ENCODE data around the gene SYT1.
"Not testable (repeated sequence)": the region's sequence is repeated elsewhere in the genome, so short reads cannot be mapped to it uniquely, and the experiment has no call there.

The SYT1 gene

DNA sequence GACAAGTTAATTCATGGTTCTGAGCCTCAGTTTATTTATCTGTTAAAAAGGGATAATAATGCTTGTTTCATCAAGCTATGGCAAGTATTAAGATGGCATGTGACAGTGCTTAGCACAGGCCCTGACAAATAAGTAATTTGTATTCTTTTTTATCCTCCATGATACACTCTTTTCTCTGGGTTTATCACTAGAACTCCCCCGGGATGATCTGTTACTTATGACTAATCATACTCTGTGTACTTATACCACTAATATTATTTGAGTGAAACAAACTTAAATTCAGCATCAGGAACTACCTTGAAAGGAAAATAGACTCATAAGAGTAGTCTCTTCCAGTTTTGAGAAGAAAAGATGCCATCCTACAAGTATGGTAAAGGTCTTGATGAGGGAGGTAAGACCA is 542.4 kb downstream of the SYT1 start:
- DNase-seq (ENCODE audit: low read depth) = no peak

DNA sequence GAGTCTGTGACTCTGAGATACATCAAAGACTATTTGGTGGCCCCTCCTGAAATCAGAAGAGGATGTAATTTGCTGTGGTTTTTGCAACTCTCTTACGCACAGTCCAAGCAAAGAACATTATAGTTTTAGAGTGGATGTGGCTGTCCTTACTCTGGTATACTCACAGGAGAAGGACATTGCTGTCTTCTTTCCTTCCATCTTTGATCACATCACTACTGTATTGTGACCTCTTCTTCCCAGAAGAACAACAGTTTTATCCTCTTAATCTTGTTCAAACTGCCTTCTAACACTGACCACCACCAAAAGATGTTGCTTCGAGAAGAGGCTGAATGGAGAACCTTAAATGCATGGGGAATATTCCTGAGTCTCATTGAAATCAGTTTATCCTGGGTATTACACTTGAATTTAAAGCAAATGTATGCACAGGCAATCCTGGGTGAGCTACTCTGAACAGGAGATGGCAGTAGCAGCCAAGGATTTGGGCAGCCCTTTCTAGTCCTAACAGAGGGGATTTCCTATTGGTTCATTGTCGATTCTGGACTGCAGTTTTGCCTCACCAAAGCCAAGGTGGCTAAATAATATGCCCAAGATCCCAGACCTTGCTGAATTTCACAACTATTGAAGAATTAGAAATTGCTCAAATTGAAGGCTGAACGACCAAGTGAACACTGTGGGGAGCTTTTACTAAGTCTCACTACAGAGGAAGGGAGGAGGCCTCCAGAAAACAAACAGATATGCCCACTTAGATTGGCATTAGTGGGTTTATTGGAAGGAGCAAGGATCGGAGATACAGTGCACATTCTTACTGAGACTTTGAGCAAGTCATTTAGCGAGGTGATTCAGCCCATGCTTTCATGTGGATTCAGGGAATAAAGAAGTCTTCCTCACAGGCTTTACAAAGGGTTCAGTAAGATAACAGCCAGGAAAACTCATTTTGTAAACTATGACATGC is 543.4 kb downstream of the SYT1 start:
- DNase-seq (ENCODE audit: low read depth) = peak; percentile 84

DNA sequence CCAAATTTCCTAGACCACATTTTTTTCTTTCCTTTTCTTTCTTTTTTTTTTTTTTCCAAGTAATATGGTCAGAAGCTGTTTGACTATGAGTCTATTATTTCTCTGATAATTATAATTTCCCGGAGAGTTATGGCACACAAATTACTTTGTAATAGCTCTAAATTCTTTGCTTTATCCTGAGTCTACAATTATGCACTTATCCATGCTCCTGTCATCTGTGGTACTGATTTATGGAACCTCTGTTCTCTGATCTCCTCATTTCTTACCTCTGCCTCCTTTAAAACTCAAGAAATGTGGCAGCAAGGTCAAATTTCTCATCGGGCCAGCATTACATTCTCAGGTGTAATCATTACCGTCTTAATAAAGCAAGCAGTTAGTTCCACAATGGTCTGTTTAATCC is 544.1 kb downstream of the SYT1 start:
- no peak for DNase-seq (ENCODE audit: low read depth)

DNA sequence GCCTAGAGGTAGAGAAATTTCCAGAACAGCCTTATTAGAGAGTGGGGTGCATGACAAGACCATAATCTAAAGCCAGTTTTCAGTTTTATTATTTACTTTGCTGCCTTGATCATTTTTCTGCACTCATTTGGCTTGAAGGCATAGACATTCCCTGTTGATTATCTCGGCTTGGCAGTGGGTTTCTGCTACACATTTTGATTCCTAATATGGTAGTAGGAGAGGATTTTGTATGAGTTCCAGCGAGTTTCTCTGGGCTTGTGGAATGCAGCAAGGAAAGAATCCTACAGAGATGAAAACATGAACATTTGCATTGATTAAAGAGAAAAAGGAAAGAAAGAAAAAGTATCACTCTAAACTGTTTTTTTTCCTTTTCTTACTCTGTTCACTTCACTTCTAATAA is 545.0 kb downstream of the SYT1 start:
- peak; percentile 60 for DNase-seq (ENCODE audit: low read depth)

DNA sequence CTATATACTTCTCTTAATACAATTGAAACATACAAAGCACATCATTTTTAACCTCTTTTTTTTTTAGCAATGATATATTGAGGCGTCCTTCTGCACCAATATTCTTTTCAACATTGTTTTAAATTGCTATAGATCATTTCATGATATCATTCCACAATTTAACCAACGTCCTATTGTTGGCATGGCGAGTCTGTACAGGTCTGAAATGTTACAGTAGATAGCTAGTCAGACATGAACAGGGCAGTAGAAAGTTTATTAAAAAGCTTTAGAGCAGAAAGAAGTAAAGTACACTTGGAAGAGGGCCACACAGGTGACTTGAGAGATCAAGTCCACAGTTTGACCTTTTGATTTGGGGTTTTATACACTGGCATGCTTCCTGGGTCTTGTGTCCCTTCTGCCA is 547.2 kb downstream of the SYT1 start:
- no peak for DNase-seq (ENCODE audit: low read depth)

DNA sequence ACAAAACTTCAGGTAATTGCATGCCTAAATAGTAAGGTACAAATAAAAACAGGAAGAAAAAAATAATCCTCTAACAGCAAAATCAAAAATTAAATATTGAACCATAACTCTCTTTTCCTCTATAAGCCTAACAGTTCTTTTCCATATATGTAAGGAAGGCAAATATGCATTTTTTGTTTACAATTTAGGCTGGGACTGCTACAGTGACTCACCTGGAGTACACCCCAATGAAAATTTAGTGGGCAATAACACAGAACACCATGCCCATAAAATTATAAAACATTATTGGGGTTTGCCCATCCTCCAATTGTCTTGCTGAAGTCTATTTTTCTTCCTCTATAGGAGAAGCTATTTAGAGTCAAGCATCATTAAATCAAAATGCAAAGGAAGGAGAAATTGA is 549.2 kb downstream of the SYT1 start:
- DNase-seq (ENCODE audit: low read depth) = no peak

DNA sequence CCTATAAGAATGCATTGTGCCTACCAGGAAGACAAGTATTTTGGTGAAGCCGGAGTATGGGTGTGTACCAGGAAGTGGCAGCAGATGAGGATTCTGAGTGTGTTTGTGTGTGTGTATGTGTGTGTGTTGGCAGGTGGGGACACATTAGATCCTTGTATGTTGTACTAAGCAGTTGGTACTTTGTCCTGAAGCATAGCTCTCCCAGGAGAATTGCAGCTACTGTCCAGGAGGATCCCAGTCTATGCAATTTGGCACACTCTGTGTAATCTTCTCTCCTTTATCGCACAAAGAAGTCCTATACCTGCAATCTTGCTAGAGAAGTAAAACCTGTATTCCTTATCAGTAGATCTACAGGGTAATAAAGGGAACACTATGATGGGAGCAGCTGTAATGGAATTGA is 549.7 kb downstream of the SYT1 start:
- no peak for DNase-seq (ENCODE audit: low read depth)

DNA sequence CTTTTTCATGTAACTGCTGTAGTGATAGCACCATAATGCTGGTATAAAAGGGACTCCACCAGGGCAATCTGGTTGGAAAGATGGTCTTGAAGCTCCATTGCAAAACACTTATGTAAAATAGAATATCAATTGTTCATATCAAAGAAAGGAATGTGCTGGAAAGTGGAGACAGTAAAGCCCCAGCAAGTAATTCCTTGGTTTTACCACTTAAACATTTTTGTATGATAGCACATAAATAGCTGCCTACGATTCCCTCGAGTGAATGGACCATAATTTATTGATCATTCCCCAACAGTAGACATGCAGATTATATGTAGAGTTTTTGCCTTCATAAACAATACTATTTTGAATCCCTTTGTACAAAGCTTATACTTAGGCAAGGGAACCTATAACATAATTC is 550.7 kb downstream of the SYT1 start:
- DNase-seq (ENCODE audit: low read depth) = no peak

DNA sequence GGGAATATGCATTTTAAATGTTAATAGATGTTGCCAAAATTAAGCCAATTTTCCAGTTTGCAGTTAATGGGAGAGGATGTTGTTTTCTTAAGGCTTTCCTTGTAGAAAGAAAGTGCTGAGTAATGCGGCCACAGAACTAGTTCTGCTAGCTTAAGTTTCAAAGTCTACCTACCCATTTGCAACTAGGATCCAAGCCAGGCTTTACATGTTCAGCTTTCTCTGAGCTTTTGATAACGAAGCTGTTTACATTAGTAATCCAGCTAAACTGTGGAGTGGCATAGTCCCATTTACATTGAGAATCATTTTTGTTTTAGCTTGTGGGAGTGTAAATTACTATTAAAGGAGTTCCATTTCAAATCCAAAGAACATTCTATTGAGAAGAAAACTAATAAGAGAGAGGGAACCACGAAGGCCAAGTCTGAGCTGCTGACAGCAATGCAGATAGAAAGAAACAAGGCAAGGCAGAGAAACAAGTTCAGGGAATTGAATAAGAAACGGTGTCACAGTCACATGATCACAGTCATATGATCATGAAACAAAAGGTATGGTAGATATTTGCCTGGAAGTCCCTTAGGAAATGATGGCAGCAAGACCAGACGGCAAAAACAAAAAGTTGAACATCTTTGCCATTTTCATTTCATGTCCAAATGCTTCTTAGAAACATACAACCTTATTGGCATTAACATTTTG is 551.3 kb downstream of the SYT1 start:
- DNase-seq (ENCODE audit: low read depth) = no peak

DNA sequence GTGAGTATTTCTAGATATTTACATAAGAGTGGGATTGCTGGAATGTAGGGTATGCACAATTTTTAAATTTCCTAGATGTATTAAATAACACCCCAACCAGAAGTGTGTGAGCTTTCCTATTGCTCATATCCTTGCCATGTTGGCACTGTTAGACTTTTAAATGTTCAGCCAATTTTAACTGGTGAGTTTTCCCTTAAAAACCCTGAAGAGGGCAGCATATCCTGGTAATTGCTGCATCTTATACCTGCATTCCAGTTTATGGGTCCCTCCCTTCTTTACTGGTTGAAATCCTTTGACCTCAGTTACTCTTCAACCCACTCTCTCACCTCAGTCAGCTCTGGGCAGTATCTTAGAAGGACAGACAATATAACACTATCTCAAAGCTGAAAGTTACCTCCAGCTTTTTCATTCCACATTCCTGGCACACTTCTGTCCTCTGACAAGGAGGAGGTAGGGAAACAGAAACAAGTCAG is 555.6 kb downstream of the SYT1 start:
- DNase-seq (ENCODE audit: low read depth) = peak; percentile 84

DNA sequence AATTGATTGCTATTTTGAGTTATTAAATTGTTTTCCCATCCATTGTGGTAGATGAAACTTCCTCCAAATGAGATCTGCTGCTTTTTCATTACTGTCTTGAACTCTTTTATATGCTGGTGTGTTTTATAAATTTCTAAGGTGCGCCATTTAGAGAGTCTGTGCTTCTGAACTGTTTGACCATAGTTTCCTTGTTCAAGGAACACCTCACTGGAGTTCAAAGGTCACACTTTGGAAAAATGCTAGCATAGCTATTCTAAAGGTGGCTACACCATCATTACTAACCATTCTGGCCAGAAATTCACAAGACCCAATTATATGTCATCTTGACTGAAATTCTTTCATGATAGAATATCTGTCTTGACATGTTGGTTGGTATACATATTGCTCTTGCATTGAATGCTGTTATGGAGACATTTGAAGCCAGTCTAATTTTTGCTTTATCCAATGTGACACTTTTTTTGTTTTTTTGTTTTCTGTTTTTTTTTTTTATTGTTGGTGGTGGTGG is 556.7 kb downstream of the SYT1 start:
- DNase-seq (ENCODE audit: low read depth) = no peak

DNA sequence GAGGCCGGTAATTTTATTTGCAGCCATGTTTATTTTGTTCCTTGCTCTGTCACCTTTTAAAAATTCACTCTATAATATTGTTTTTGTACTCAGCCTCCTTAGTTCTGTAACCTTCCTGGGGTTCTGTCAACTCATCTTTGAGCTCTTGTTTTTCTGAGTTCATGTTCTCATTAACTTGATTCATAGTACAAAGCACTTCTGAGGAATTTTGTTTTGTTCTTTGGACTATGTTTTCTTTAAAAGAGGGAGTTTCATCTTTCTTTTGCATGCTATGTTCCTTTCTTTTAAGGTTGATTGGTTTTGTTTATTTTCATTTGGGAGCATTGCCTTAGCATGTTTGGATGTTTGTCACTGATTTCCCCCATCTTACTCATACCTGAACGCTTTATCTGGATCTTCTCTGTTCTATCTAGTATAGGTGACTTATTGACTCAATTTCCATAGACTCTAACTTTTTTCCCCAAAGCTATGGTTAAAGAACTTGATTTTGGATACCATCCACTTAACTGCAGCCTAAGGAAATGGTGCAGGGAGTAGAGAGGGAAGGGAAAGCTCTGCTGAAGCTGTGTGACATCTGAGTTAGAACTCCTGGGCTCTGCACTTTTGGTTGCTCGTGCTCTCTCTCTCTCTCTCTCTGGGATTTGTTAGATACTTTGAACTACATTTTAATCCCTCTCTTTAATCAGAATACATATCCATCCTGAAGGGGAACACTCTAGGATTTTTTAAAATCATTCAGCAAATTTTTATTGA is 557.7 kb downstream of the SYT1 start:
- no peak for DNase-seq (ENCODE audit: low read depth)

DNA sequence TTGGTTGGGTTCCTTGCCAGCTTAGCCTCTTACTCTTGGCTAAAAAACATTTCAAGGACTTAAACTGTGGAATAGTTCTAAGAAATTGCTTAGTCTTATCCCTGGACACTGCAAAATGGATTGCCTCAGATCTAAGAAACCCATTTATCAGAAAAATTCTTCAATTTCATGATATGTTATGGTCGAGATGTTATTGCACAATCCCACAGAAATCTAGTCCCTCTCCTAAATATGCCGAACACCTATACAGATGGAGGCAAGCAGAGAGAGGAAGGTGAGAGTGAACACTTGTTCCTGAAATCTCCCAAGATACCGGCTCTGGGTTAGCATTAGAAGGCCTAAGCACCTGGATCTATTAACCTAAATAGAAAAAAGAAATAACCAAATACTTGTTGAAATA is 559.0 kb downstream of the SYT1 start:
- DNase-seq (ENCODE audit: low read depth) = no peak

DNA sequence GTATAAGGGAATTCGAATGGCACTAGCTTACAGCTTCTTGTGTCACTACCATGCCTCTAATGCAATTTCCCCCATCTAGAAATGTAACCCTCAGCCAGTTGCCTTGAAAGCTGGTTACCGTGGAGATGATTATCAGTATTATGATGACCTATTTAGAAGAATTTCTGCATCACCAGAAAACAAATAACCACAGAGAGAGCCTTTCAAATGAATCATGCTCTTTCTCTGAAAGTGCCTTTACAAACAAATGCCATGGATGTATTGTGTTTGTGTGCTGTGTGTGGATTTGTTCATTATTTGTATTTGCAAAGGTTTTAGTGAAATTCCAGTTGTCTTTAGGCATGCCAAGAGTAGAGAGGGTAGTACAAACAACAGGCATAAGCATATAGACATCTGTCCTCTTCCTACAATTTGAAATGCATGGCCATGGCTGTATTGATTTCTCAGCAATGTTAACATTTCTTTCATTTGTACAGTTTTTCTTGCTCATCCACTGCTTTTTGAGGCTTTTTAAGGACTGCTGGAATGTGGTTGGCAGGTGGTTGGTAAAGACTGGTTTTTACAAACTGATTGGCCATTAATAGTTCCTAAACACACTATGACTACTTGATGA is 559.6 kb downstream of the SYT1 start:
- peak; percentile 92 for DNase-seq (ENCODE audit: low read depth)

DNA sequence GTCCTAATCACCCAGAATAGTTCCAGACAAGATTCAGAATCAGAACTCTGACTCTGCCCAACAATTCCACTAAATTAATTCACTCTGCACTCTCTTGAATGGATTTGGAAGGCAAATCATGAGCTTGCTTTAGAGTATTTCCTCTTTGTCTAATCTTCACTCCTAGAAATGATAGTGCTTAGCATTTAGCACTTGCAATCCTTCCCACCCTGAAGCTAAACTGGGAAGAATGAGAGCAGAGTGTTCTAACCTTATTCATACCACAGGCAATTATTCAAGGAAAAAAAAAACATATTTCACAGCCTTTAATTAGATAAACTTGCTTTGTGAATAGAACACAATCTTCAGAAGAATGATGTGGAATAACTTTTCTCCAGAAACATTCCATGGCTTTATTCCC is 561.5 kb downstream of the SYT1 start:
- DNase-seq (ENCODE audit: low read depth) = no peak

DNA sequence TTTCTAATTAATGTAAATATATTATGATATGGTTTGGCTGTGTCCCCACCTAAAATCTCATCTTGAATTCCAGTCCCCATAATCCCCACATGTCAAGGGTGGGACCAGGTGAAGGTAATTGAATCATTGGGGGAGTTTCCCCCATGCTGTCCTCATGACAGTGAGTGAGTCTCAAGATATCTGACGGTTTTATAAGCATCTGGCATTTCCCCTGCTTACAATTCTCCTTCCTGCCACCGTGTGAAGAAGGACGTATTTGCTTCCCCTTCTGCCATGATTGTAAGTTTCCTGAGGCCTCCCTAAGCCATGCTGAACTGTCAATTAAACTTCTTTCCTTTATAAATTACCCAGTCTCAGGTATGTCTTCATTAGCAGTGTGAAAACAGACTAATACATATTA is 562.2 kb downstream of the SYT1 start:
- not testable (repeated sequence) for DNase-seq (ENCODE audit: low read depth)

DNA sequence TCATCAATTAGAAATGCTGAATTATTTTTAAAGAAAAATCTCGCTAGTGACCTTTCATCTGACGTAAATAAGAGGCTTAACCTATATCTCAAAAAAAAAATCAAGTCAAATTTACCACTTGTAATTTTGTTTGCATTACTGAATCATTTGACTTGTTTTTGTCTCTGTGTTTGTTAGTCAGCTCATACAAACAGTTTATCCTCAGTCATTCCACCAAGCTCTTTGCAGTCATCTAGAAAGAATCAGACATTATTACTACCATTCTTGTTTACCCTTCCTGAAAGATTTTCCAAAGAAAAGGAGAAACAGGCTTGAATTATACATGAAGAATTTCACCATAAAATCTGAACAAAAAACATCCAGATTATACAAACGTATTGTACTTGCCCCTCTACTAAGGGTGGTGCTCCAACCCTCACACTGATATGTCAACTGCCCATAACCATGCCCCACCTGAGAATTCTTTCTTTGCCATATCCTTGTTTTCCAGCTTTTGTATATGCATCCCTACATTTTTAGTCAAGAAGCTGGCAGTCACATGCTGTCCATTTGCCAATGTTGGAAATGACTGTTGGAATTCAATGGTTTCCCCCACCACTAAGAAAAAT is 569.0 kb downstream of the SYT1 start:
- no peak for DNase-seq (ENCODE audit: low read depth)

DNA sequence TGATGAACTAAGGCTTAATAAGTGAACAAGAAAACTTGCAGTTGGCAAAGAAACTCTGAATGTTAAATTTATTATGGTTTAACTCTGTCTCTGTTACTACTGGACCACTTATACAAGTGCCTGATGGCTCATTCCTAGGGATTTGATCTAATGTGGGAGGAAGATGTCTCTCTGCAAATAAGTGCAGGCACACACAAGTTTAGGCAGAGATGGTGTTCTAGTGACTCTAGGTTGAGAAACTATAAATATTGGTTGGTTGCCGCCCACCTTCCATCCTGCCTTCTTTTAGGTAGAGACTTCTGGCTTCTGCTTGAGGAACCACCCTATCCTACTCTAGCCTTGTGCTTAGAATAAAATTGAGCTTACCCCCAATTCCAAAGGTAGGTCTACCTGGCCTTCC is 570.0 kb downstream of the SYT1 start:
- DNase-seq (ENCODE audit: low read depth) = no peak

DNA sequence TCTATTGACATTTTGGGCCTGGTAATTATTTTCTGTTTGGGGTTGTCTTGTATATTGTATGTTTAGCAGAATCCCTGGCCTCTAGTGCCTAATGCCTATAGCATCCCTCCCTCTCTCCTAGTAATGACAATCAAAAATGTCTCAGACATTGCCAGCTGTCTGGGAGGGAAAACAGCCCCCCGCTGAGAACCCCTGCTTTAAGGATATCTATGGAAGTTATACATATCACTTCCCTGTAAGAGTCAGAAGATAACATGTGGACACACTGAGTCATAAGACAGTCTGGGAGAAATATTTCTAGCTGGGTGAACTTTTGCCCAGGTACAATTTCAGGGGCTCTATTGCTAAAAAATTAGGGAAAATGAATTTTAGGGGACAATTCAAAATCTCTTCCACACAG is 571.2 kb downstream of the SYT1 start:
- no peak for DNase-seq (ENCODE audit: low read depth)

DNA sequence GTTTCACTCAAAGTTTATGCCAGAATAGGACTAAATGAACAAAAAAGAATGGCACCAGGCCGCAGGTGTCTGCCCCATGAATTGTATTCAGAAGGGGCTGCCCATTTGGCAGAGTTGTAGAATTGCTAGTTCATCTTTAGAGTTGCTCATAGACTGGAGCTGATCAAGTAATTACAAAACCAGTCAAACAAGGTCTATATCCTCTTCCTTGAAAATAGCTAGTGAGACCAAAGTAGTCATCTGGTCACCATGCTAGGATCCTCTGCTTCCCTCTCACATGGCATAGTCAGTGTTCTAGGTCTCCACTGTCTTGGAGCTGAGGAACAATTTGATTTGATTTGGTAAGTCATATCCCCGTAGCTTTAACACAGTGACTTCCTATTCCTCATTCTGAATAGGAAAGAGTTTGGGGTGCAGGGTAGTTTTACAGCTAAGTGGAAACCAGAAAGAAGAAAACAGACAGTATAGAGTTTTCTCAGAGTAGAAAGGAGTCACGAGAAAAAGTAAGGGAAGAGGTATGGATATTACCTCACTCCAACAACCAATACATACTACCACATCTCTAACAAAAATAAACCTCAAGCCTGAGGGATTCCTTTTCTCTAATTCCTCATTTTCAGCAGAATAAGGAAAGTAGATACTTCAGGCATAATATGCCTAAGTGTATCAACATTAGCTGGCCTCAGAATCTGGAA is 574.1 kb downstream of the SYT1 start:
- DNase-seq (ENCODE audit: low read depth) = no peak
